ENCODE results near the gene CCDC188. TPM values are rescaled to one million over a fixed set of nuclear protein-coding genes. Genes with fewer than 3 reads are reported as not detected.
"Not testable (repeated sequence)": the region's sequence is repeated elsewhere in the genome, so short reads cannot be mapped to it uniquely, and the experiment has no call there.

The CCDC188 gene
- total RNA-seq, 2 donors from 2014 or later, result 1.00 to 2.5 TPM

DNA sequence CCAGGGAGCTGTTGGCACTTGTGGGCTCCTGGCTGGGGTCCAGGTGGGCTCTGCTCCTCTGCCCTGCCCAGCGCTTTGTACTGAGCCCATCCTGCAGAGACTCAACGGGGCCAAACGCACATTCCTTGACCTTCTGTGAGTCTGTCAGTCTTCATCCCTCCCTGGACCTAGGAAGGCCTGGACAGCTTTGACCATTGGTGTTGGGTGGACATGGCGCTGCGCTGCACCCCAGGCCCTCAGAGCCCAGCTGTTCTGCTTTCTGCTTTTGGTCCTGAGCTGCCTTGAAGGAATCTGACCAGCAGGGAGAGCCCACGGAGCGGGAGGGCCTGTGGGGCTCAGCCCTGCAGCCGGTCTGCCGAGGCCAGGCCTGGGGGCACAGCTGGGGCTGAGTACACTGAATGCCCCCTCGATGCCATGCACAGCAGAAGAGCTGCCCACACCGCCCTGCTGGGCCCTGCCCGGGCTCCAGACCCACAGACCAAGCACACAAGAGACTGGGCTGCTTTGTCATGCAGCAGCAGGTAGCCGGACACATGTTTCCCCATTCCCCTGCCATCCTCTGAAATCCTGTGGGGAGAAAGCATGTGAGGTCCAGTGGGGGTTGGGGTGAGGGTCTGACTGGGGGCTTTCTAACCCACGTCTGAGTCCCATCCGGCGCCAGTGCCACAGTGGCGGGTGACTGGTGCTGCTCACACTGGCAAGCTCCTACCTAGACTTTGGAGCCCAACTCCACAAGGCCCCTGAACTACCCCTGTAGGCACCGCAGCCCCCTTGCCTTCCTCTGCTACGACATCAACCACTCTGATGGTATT, 24.1 kb upstream of the CCDC188 start:
- no peak for DNase-seq (ENCODE audit: low spot score)
- intact Hi-C loops (cut with DNase I), result loop anchor here in 1 of 2 donors (5.0 kb wide), 1 partner anchor 87 kb away; no protein-coding TSS in a partner anchor

DNA sequence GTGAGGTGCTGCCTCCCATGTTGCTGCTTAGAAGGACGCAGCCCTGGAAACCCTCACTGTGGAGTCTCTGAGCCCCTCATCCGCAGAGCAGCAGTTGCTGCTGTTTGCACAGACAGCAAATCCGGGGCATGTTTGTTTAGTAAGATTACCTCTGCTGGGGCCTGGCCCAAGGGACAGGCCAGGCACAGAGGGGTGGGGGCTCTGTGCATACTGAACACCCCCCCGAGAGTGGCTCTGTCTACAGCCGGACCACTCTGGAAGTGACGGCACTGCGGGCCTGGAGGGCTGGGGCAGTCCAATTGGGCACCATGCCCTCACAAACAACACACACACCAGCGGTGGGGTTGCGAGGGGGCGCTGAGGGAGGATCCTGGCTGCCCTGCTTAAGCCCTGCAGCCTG, 22.9 kb upstream of the CCDC188 start:
- no peak for DNase-seq (ENCODE audit: low spot score)
- intact Hi-C loops (cut with DNase I), result no loop called here

DNA sequence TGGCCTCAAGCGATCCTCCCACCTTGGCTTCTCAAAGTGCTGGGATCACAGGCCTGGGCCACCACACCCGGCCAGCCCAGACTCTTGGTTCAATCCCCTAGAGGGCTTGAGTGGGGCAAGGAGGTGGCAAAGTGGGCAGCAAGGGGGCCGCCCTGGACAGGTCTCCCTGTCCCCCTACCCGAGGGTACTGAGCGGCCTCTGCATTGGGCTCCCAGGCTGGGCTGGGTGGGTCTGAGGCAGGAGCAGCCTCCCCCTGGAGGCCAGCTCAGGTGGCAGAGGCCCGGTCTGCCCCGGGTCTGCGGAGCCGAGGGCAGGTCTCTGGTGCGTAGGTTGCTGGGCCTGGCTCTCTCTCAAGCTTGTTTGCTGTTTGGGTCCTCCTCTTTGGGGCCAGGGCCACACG, 22.4 kb upstream of the CCDC188 start:
- intact Hi-C loops (cut with DNase I), result no loop called here
- DNase-seq (ENCODE audit: low spot score), result no peak

DNA sequence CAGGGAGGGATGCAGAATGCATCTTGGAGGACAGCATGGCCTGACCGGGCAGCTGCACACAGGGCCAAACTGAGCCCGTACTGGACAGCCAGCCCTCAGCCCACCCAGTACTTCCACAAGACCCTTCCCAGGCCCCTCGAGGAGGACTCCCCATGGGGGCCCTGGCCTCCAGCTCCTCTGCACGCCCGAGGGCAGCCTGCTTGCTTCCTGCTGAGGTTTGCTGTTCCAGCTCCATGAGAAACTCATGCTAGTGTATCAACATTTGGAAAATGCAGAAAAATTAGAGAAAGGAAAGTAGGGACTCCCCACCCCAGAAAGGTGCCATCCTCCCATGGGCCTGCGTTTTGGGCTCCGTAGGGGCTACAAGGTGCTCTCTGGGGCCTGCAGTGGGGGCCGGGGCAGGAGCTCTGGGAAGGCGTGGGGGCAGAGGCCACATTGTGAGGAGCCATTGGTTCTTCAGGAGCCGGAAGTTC, 21.3 kb upstream of the CCDC188 start:
- DNase-seq (ENCODE audit: low spot score), result no peak
- intact Hi-C loops (cut with DNase I), result no loop called here

DNA sequence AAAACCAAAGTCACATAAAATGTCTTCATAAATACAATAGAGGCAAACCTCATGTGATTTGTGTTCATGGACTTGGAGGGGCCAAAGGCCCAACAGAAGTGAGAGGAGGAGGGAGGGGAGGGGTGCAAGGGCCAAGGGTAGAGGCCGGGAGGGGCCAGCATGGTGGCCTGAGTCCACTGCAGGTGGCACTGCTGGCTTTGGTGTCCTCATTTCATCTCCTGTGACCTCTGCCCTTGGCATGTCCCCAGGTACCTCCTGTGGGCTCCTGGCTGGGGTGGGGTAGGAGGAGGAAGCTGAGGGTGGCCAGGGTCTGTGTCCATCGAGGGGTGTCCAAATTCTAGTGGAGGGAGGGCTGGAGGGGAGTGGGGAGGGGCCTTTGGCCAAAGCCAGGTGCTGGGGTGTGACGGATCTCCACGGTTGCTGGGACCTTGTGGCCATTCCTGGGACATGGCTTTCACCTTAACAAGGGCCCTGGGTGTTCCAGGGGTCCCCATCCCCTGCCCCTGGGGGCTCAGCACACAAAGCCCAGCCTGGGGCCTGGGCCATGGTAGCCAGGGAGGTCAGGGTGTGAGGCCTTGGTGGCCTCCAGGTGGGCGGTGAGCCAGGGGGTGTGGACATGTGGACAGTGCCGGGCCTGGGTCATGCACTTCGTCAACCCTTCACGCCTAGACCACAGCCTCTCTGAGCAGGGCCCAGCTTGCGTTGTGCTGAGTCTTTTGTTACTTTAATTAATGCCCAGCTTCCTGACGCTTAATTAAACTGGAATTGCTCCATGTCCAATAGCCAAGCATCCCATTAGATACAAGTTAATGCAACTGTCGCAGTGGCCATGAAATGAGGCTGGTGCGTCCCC, 20.7 kb upstream of the CCDC188 start:
- DNase-seq (ENCODE audit: low spot score), result no peak
- intact Hi-C loops (cut with DNase I), result no loop called here

DNA sequence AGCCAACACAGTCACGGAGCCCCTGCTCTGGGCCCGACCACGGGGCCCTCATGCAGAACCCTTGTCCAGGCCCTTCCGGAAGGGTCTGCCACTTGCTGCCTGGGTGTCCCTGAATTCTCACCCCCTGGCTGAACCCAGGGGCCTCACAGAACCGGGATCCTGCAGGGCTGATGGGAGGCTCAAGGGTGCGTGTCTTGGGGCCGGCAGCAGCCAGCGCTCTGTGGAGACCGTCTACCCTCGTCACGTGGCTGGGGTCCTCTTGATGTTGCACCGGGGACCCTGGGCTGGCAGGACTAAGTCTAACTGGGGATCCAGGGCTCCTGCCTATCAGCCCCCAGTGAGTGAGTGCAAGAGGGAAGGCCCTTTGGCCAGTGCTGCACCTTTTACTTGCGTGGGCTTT, 19.3 kb upstream of the CCDC188 start:
- intact Hi-C loops (cut with DNase I), result no loop called here

DNA sequence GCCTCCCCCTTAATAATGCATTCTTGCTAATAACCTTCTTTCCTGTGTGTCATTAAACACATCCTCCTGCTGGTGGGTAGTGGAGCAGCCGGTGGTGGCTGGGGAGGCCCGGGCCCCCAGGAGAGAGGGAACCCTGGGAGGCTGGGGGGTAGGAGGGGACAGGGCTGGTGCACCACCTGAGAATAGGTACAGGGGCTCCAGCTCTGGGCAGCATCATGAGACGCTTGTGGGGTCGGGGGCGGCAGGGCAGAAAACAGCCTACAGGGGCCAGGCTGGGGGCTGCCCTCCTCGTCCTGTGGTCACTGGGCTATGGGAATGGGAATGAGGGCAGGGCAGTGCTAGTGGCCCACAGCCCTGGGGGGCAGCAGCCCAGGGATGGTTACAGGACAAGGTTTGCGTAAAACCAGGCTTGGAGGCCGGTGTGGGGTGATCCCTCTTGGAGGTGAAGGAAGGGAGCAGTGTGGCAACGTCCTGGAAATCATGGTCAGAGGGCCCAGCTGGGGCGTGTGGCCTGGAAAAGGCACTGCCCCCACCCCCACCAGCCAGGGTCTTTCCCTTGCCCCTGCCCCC, 18.5 kb upstream of the CCDC188 start:
- intact Hi-C loops (cut with DNase I), result no loop called here
- DNase-seq (ENCODE audit: low spot score), result no peak

More for the DNA sequence above, 19.3 kb upstream of the CCDC188 start:
- DNase-seq (ENCODE audit: low spot score), result no peak

DNA sequence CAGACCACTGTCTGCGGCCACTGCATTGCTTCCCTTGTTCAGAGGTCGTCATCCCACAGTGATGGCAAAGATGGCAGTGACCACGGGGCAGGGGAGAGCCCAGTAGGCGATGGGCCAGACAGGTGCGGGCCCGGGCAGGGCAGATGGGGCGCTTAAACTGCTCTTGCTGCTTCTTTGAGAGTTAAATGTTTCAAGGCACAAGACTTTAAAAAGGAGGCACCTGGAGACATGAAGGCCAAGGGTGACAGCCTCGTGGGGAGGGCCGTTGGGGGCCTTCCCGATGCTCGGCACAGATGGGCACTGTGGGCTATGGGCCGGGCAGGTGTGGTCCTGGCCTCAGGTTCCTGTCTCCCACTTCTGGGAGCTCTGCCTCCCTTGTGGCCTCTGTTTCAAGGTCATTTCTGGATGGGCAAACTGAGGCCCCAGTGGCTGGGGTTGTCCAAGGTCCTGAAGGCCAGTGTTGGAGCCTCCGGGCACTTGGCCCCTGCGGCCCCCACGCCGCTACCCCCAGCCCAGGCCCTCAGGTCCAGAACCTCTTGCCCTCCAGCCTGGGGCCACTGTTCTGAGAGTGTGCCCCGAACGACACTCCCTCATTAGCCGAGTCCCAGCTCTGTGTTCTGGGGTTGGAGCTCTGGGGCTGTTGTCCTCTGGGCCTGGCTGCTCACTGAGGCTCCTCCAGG, 16.9 kb upstream of the CCDC188 start:
- intact Hi-C loops (cut with DNase I), result no loop called here
- DNase-seq (ENCODE audit: low spot score), result no peak

DNA sequence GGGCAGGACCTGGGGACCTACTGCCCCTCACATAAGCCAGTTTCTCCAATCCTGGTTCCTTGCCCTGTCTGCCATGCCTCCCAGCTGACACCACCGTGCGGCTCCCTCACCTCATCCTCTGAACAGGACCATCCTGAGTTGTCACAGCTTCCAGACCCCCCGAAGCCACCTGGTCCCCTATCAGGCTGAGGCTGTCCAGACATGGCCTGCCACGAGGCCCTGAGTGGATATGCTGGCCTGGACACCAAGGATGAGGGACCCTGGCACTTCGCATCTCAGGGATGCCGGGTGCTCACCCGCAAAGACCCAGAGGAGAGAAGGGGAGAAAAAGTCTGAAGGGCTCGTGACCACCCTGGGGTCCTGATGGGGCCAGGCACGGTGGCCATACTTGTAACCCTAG, 15.8 kb upstream of the CCDC188 start:
- intact Hi-C loops (cut with DNase I), result no loop called here
- no peak for DNase-seq (ENCODE audit: low spot score)

DNA sequence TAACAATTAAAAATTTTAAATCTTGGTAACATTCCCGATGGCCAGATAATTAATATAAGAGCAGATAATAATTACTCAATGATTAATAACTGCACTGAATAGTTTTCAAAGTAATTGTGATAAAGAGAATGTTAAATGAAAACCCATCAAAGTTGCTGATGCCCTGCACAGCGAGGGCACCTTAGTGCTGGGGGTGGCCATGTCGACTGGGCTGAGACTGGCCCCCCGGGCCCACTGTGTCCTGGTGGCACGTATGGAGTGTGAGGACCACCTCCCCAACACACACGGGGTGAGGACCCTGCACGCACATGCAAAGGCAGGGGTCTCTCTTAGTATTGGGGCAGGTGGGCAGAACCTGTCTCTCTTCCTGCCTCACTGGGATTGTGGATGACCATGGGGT, 15.1 kb upstream of the CCDC188 start:
- DNase-seq (ENCODE audit: low spot score), result no peak
- intact Hi-C loops (cut with DNase I), result no loop called here

DNA sequence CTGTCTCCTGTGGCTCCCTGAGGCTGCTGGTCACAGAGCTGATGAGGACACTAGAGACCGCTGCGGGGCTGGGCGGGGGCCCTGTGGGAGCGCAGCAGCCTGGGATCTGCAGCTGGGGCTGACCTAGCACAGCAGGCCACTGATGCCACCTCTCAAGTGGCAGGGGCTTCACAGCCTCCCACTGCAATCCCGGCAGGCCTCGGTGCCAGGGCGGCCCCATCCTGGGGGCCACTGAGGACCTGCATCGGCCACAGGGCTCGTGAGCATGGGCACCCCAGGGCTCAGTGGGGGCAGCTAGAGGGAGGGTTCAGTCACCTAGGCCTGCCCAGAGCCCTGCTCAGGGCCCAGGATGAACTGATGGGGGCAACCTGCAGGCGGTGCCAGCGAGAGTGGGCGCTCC, 14.6 kb upstream of the CCDC188 start:
- intact Hi-C loops (cut with DNase I), result no loop called here

DNA sequence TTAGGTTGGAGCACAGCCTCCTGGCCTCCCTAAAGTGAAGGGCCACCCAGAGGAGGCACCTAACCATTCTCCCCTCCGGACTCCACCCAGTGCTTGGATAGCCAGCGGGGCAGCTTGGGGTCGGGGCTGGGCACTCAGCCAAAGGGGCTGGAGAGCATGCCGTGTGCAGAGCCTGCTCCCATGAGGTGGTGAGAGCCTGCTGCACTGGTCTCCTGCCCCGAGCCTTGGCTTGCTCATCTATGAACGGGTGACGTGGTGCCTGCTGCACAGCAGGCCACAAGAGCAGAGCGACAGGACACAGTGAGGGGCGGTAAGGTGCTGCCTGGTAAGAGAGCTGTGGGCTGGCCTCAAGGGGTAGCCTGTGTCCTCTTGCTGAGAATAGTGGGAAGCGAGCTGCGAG, 14.0 kb upstream of the CCDC188 start:
- intact Hi-C loops (cut with DNase I), result no loop called here
- DNase-seq (ENCODE audit: low spot score), result no peak

More for the DNA sequence above, 14.6 kb upstream of the CCDC188 start:
- no peak for DNase-seq (ENCODE audit: low spot score)

DNA sequence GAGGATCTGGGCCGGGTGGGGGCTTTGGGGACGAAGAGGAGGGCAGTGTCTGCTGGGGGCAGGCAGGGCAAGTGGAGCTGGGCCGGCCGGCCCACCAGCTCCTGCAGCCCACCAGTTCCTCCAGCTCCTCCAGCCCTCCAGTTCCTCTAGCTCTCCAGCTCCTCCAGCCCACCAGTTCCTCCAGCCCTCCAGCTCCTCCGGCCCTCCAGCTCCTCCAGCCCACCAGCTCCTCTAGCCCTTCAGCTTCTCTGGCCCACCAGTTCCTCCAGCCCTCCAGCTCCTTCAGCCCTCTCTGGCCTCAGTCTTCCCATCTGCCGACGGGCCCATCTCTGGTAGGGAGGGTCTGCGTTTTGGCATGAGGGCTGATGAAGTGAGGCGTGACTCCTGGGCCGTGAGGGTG, 9.2 kb upstream of the CCDC188 start:
- intact Hi-C loops (cut with DNase I), result no loop called here
- no peak for DNase-seq (ENCODE audit: low spot score)

DNA sequence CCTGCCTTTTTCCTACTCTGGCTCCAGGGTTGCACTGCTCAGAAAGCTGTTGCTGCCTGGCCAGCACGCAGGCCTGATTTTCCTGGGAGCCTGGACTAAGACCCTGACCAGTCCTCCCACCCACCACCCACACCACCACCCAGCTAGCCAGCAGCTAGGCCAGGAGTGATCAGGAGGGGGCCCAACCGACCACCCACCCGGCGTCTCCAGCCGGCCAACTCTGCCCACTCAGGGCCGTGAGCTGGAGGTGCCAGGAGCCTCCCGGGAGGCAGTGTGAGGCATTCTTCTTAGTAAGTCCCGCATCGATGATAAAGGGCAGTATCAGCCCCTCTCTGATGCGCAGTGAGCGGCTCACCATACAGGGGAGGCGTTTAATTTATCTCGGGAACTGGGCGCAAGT, 8.7 kb upstream of the CCDC188 start:
- DNase-seq (ENCODE audit: low spot score), result not testable (repeated sequence)
- intact Hi-C loops (cut with DNase I), result loop anchor here (2.0 to 5.0 kb wide), 2 partner anchors 108 to 125 kb away; partner anchors contain the start of gene RTN4R (in 1 of the 2)

DNA sequence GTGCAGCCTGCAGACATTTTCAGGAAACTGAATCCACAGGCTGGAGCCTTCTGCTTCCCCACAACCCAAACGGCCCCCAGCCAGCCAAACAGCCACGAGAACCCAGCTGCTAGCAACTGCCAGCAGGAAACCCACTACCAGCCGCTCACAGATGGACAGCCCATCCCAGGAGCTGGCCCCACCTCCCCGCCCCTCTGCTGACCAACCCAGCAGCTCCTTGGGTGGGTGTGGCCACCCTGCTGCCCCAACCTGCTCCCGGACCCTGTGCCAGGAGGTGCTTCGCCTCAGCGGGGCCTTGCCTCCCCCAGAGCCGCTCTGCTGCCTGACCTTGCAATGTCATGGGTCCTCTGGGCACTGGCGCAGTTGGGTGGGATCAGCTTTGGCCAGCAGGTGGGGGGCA, 8.2 kb upstream of the CCDC188 start:
- DNase-seq (ENCODE audit: low spot score), result no peak
- intact Hi-C loops (cut with DNase I), result loop anchor here (2.0 to 5.0 kb wide), 2 partner anchors 108 to 126 kb away; partner anchors contain the start of gene RTN4R (in 1 of the 2)

DNA sequence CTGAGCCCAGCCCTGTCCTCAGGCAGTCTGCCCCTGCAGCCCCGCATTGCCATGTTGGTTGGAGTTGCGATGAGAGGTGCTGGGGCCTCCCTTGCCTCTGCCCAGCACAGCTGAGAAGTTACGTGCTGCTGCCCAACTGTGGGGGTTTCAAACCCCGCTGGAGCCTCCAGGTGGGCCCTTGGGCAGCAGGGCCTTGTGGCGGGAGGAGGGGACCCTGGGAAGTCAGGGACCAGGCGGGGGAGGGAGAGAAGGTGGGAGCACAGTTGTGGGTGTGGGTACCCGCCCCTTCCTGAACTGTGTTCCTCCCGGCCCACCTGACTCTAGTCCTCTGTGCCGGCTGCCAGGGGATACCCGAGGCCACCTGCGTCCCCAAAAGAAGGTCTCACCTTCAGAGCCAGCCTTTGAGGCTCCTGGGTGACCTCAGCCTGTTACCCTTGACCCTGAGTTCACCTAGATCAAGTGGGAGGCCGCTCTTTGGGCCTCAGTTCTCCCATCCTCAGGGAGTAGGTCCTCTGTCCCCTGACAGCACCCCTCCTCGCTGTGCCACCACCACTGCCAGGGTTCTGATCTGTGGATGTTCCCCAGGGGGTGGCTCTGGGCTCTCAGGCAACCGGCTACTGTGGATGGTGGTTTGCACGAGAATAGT, 7.7 kb upstream of the CCDC188 start:
- no peak for DNase-seq (ENCODE audit: low spot score)
- intact Hi-C loops (cut with DNase I), result loop anchor here (2.0 to 5.0 kb wide), 2 partner anchors 109 to 126 kb away; partner anchors contain the start of gene RTN4R (in 1 of the 2)

DNA sequence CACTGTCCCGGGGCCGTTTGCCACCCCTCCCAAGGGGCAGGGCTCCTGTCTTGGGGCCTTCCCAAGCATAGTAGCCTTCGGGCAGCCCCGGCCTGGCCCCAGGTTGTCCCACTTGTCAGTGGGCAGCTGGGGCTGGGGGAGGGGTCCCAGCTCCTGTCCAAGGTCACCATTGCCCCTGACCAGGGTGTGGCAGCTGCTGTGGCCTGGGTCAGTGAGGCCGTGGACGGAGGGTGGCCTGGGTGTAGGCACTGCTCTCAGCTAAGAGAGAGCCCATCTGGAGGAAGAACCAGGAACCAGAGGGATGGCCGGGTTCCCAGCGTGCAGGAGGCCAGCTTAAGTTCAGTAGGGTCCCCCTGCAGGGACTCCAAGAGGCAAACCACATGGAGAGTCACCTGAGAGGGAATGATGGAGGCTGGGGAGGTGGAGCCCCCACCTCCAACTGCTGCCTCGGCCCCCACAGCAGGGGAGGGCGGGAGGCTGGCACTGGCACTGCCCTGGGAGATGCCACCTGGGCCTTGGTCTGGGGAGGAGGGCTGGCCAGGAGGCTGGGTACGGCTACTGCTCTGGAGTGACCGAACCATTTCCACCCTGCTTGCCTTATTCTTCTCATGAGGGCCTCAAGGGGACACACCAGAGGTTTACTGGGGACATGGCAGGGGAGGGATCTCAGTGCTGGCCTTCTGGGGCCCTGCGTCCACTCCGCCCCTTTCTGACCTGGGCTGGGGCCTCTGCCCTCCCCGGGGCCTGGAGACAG, 6.8 kb upstream of the CCDC188 start:
- no peak for DNase-seq (ENCODE audit: low spot score)
- intact Hi-C loops (cut with DNase I), result loop anchor here (2.0 to 5.0 kb wide), 2 partner anchors 110 to 127 kb away; partner anchors contain the start of gene RTN4R (in 1 of the 2)
